K562 (cell line): Measurements from ENCODE around the gene TRMT44. TPM values are rescaled to one million over a fixed set of nuclear protein-coding genes. Genes with fewer than 3 reads are reported as not detected.

Source experiments
- DMBX1 ChIP-seq: fragments of 250-450 bp; sonication (Bioruptor Pico); IDR thresholded peaks from 2 replicates; pipeline ENCODE4 v1.8.0; 2022; ENCODE audit warnings: inconsistent platforms, mild to moderate bottlenecking, moderate library complexity, borderline replicate concordance
- JUND ChIP-seq, 2 experiments: IDR thresholded peaks; 2 replicates in 1 of 2; 3 replicates in 1 of 2; pipeline ENCODE4 v1.6.1; 2011; ENCODE audit warnings: borderline replicate concordance in 2 of 2, low read depth in 2 of 2, low read length in 2 of 2, improper control_type of control experiment in 1 of 2, missing biosample characterization in 1 of 2, missing genetic modification characterization in 1 of 2, missing genetic modification reagents in 1 of 2
- KAT8 ChIP-seq: fragments of 450-650 bp; IDR thresholded peaks from 2 replicates; pipeline ENCODE4 v1.6.1; 2016; ENCODE audit warnings: low read depth, mild to moderate bottlenecking
- MAZ ChIP-seq, 2 experiments: fragments of 450-650 bp in 1 of 2; sonication (generic) in 1 of 2; formaldehyde crosslinking; IDR thresholded peaks in 1 of 2; conservative IDR thresholded peaks in 1 of 2; 2 replicates each; pipeline versions ENCODE4 v1.4.0 to v1.5.0; 2020; ENCODE audit warnings: mild to moderate bottlenecking in 1 of 2, missing genetic modification reagents in 1 of 2
- RAD21 ChIP-seq, 2 experiments: fragments of 250-450 bp in 1 of 2; fragments of 450-650 bp in 1 of 2; sonication (Bioruptor Pico) in 1 of 2; formaldehyde crosslinking in 1 of 2; IDR thresholded peaks in 1 of 2; conservative IDR thresholded peaks in 1 of 2; 2 replicates each; pipeline versions ENCODE4 v1.4.0 to v1.8.0; 2020 to 2022; ENCODE audit warnings: mild to moderate bottlenecking in 2 of 2, moderate library complexity in 1 of 2
- SMAD4 ChIP-seq: fragments of 250-450 bp; sonication (Bioruptor Pico); conservative IDR thresholded peaks from 2 replicates; pipeline ENCODE4 v1.8.0; 2021; ENCODE audit warnings: inconsistent platforms, mild to moderate bottlenecking, moderate library complexity
- SPI1 ChIP-seq: IDR thresholded peaks from 2 replicates; pipeline ENCODE4 v1.6.1; 2011; ENCODE audit warnings: low read depth, low read length, control low read depth, borderline replicate concordance
- SRSF1 ChIP-seq: fragments of 200-400 bp; formaldehyde crosslinking; IDR thresholded peaks from 2 replicates; pipeline ENCODE4 v1.6.1; 2017; ENCODE audit warnings: mild to moderate bottlenecking, low read depth, low read length, moderate library complexity
- STAG1 ChIP-seq: sonication (generic); formaldehyde crosslinking; IDR thresholded peaks from 2 replicates; pipeline ENCODE4 v1.5.0; 2020; ENCODE audit warnings: missing genetic modification reagents, borderline replicate concordance
- polyA plus RNA-seq, 8 experiments: library from polyadenylated mRNA; depleted of rRNA in 4 of 8; stranded (reverse) in 5 of 8; unstranded in 3 of 8; fragments of >200 nt; fragmentation: Nextera tagmentation in 2 of 8; fragmentation: Illumina TruSeq in 1 of 8; extraction: Ambion mirVana in 2 of 8; extraction: Trizol in 1 of 8; gene quantifications; 2 replicates each; pipeline versions ENCODE4 v1.2.1 to v1.2.3, GENCODE V29; 2011 to 2014; ENCODE audit warnings: inconsistent platforms in 1 of 8, missing spikeins in 1 of 8
- total RNA-seq, 7 experiments: library from RNA; depleted of rRNA in 6 of 7; stranded (reverse); fragments of >200 nt in 6 of 7; fragmentation: Illumina TruSeq in 2 of 7; extraction: Trizol in 2 of 7; gene quantifications; 2 replicates each; pipeline versions ENCODE4 v1.2.1 to v1.2.3, GENCODE V29; 2011 to 2021; ENCODE audit warnings: low replicate concordance in 1 of 7
- TF ChIP-seq, protein P1 (sequence below): sonication (generic); formaldehyde crosslinking; IDR thresholded peaks from 2 replicates; pipeline ENCODE4 v1.8.0; 2022; ENCODE audit warnings: mild to moderate bottlenecking, missing genetic modification reagents
- TF ChIP-seq, protein P2 (sequence below), 2 experiments: fragments of 450-650 bp in 1 of 2; sonication (generic) in 1 of 2; formaldehyde crosslinking in 1 of 2; IDR thresholded peaks in 1 of 2; conservative IDR thresholded peaks in 1 of 2; 2 replicates each; pipeline versions ENCODE4 v1.6.1 to v1.8.1; 2016 to 2023; ENCODE audit warnings: mild to moderate bottlenecking in 2 of 2, moderate library complexity in 2 of 2, inconsistent platforms in 1 of 2, missing genetic modification reagents in 1 of 2
- TF ChIP-seq, protein P3 (sequence below): fragments of 450-650 bp; IDR thresholded peaks from 2 replicates; pipeline ENCODE4 v1.6.1; 2017; ENCODE audit warnings: antibody characterized with exemption, mild to moderate bottlenecking
- TF ChIP-seq, protein P4 (sequence below): sonication (generic); formaldehyde crosslinking; IDR thresholded peaks from 2 replicates; pipeline ENCODE4 v1.8.0; 2022; ENCODE audit warnings: missing genetic modification reagents, mild to moderate bottlenecking, moderate library complexity, borderline replicate concordance

Gene TRMT44
- total and polyA plus RNA-seq, 9 of the 15 experiments (the other 6 are each of a cell fraction or from before 2014, with no cell fraction given), result 1.2 to 18.6 (median 10.0) TPM

DNA sequence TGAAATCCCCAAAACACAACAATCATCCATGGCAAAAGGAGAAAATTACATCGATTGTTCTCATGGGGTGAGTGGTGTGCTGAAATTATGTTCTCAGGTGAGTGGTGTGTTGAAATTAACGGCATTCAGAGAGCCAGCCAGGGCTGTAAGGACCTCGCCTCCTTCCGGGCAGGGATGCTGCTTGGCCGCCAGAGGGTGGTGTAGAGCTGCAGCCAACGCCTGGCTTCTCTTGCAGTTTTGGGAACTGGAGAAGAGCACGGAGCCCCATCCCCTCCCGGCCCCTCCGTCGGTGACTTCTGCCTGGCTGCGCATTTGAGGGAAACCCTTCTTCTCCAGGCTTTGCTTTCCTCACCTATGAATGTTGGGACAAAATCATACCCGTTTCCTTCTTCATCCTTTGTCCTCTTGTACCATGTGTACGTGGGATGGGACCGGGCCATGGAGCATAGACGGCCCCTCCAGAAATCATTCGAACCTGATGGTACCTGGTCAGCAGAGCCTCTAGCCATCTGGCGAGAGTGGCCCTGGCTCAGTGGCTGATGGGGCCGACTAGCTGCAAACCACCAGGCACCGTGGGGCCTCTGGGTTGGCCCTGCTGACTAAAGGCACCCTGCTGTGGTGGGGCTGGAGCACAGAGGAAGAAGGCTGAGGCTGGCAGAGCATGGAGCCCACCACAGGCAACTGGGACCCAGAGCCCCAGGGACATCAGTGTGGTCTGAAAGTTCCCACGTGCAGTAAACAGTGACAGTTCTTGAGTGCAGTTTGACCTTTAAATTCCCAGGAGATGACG lies 28.4 kb downstream of the TRMT44 start (continued):
- TF ChIP-seq, protein P1, sequence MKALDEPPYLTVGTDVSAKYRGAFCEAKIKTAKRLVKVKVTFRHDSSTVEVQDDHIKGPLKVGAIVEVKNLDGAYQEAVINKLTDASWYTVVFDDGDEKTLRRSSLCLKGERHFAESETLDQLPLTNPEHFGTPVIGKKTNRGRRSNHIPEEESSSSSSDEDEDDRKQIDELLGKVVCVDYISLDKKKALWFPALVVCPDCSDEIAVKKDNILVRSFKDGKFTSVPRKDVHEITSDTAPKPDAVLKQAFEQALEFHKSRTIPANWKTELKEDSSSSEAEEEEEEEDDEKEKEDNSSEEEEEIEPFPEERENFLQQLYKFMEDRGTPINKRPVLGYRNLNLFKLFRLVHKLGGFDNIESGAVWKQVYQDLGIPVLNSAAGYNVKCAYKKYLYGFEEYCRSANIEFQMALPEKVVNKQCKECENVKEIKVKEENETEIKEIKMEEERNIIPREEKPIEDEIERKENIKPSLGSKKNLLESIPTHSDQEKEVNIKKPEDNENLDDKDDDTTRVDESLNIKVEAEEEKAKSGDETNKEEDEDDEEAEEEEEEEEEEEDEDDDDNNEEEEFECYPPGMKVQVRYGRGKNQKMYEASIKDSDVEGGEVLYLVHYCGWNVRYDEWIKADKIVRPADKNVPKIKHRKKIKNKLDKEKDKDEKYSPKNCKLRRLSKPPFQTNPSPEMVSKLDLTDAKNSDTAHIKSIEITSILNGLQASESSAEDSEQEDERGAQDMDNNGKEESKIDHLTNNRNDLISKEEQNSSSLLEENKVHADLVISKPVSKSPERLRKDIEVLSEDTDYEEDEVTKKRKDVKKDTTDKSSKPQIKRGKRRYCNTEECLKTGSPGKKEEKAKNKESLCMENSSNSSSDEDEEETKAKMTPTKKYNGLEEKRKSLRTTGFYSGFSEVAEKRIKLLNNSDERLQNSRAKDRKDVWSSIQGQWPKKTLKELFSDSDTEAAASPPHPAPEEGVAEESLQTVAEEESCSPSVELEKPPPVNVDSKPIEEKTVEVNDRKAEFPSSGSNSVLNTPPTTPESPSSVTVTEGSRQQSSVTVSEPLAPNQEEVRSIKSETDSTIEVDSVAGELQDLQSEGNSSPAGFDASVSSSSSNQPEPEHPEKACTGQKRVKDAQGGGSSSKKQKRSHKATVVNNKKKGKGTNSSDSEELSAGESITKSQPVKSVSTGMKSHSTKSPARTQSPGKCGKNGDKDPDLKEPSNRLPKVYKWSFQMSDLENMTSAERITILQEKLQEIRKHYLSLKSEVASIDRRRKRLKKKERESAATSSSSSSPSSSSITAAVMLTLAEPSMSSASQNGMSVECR (CRISPR knock-in tag), result peak; percentile 29; the same call in 1 of the 2 replicates
- TF ChIP-seq, protein P2, sequence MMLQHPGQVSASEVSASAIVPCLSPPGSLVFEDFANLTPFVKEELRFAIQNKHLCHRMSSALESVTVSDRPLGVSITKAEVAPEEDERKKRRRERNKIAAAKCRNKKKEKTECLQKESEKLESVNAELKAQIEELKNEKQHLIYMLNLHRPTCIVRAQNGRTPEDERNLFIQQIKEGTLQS (IDR thresholded peaks at IDR 0.05), result no peak
- TF ChIP-seq, protein P2 (CRISPR knock-in tag; conservative IDR thresholded peaks at IDR 0.05), result peak; percentile 46; the same call in 1 of the 2 replicates
- TF ChIP-seq KAT8 (no peak), STAG1 (CRISPR knock-in tag) (peak; percentile 56), SMAD4 (CRISPR knock-in tag) (peak; percentile 68), SPI1 (peak; percentile 40; the same call in 1 of the 2 replicates), SRSF1 (no peak), MAZ (CRISPR knock-in tag; conservative IDR thresholded peaks at IDR 0.05 in 1 of 2, IDR thresholded peaks at IDR 0.05 in 1 of 2) (peak in 1 of 2 experiments; percentile 93; a peak in 2 of 4 replicates), RAD21 (CRISPR knock-in tag; conservative IDR thresholded peaks at IDR 0.05 in 1 of 2, IDR thresholded peaks at IDR 0.05 in 1 of 2) (peak; percentile 94 to 98), JUND (IDR thresholded peaks at IDR 0.05; ENCODE audit: borderline replicate concordance, low read depth, low read length) (peak; percentile 36; the same call in 1 of the 2 replicates), JUND (tag; IDR thresholded peaks at IDR 0.05; ENCODE audit: borderline replicate concordance, low read depth, low read length) (peak; percentile 41; the same call in 1 of the 3 replicates), DMBX1 (CRISPR knock-in tag) (0 out of 2 replicates have a peak, but pooled peaks have one; percentile 44)
- TF ChIP-seq, protein P3, sequence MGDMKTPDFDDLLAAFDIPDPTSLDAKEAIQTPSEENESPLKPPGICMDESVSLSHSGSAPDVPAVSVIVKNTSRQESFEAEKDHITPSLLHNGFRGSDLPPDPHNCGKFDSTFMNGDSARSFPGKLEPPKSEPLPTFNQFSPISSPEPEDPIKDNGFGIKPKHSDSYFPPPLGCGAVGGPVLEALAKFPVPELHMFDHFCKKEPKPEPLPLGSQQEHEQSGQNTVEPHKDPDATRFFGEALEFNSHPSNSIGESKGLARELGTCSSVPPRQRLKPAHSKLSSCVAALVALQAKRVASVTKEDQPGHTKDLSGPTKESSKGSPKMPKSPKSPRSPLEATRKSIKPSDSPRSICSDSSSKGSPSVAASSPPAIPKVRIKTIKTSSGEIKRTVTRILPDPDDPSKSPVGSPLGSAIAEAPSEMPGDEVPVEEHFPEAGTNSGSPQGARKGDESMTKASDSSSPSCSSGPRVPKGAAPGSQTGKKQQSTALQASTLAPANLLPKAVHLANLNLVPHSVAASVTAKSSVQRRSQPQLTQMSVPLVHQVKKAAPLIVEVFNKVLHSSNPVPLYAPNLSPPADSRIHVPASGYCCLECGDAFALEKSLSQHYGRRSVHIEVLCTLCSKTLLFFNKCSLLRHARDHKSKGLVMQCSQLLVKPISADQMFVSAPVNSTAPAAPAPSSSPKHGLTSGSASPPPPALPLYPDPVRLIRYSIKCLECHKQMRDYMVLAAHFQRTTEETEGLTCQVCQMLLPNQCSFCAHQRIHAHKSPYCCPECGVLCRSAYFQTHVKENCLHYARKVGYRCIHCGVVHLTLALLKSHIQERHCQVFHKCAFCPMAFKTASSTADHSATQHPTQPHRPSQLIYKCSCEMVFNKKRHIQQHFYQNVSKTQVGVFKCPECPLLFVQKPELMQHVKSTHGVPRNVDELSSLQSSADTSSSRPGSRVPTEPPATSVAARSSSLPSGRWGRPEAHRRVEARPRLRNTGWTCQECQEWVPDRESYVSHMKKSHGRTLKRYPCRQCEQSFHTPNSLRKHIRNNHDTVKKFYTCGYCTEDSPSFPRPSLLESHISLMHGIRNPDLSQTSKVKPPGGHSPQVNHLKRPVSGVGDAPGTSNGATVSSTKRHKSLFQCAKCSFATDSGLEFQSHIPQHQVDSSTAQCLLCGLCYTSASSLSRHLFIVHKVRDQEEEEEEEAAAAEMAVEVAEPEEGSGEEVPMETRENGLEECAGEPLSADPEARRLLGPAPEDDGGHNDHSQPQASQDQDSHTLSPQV, result 0 out of 2 replicates have a peak, but pooled peaks have one; percentile 41
- TF ChIP-seq, protein P4, sequence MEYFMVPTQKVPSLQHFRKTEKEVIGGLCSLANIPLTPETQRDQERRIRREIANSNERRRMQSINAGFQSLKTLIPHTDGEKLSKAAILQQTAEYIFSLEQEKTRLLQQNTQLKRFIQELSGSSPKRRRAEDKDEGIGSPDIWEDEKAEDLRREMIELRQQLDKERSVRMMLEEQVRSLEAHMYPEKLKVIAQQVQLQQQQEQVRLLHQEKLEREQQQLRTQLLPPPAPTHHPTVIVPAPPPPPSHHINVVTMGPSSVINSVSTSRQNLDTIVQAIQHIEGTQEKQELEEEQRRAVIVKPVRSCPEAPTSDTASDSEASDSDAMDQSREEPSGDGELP (CRISPR knock-in tag), result peak; percentile 41; the same call in 1 of the 2 replicates
